SKM-1 treated with dmso at 0.1 percent for 144 hours (cell line): ENCODE results near the gene OSER1.
"Not testable (repeated sequence)": the region's sequence is repeated elsewhere in the genome, so short reads cannot be mapped to it uniquely, and the experiment has no call there.

Source experiments
- DNase-seq: peaks from one replicate; lab custom pipeline; 2025; ENCODE audit not compliant: unreplicated experiment; lab: John Stamatoyannopoulos, UW

OSER1 gene

DNA sequence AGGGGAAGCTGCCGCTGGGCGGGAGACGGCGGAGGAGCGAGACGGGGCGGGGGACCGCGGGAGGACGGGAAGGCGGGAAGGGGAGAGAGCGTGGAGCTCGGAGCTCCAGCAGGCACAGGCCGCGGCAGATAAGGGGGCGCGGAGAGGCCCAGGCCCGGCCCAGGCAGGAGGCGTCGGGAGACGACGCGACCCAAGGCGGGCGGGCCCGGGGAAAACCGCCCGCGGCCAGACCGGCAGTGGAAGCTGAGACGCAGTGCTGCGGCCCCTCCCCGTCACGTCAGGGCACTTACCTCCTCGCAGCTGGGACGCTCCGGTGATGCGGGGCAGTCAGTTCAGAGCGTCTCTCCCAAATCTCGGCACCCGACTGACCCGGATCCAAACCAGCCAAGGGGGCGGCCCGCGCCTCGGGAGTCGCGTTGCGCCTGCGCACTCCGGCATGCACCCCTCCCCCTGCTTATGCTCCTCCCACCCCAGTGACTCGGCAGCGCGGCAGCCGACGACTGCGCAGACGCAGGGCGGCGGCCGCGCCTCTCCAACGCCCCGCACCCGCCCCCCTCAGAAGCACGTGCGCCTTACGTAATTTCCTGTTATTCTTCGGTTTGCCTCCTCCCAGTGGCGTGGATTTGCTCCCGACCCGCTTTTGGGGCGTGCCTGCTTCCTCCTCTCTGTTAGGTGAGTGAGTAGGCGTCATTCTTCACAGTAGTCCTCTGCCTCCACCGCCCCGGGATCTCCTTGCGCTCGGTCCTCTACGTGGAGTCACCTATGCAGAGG, at the start of gene OSER1:
TSS of gene OSER1 (minus strand) at position 366 of the 771 bp plus-strand sequence. CDS start 3,814 bp downstream, outside the sequence.
- DNase-seq, result peak; percentile 95

DNA sequence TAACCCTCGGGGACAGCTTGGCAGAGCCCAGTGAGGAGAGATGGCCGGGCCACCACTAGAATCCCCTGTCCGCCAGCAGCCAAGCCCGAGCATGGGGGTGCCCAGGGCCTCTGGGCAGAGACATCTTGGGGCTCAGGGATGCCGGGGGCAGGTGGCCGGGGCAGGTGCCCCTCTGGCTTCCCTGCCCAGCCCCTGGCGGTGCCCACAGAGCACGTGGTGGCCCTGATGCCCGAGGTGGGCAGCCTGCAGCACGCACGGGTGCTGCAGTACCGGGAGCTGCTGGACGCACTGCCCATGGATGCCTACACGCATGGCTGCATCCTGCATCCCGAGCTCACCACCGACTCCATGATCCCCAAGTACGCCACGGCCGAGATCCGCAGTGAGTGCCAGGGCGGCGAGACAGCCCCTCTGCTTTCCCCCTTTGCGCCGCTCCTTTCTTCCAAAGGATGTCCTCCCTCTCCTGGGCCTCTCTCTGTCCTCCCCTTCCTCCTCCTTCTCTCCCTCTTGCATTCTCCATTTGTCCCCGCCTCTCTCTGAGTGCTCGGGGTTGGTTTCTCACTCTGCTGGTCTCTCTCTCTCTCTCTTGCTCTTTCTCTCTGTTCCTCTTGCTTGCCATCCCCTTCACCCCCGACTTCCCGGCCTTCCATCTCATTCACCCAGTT, 47.8 kb upstream of the OSER1 start:
- DNase-seq, result no peak

GRCh38 chr20:44256961-44257360, 46.4 kb upstream of the OSER1 start:
- no peak for DNase-seq

- no peak for DNase-seq
Measured at GRCh38 chr20:44255942-44256341, 45.4 kb upstream of the OSER1 start.

DNA sequence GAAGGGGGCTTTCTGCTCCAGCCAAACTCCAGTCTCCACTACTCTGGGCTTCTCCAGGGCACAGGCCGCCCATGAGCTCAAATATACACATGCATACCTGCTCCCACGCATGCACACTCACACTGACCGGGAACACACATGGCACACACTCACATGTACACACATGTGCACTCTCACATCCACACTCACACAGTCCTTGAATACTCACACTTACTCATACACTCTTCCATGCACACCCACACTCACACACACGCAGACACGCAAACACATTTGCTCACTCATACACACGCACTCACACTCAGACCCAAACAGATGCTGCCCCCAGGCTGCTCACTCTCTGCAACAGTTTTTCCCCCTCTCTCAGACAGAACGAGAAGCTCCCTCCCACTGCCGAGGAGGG, 43.5 kb upstream of the OSER1 start:
- no peak for DNase-seq

GRCh38 chr20:44253528-44253927, 43.0 kb upstream of the OSER1 start:
- no peak for DNase-seq

- DNase-seq, result no peak
Measured at GRCh38 chr20:44251284-44251683, 40.7 kb upstream of the OSER1 start.

DNA sequence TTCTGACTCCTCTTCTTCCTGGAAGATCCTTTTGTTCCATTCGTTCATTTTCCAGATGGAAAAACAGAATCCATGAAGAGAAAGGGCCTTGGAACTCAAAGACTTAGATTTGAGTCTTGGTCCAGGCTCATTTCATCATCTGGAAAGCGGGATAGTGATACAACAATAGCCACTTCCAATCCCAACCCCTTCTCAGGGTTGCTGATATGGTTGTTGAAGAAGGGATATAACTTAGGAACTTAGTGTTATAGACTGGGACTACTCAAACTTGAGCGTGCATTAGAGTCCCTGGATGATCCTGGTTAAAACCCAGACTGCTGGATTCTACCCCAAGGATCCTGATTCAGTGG, 37.8 kb upstream of the OSER1 start:
- no peak for DNase-seq

DNA sequence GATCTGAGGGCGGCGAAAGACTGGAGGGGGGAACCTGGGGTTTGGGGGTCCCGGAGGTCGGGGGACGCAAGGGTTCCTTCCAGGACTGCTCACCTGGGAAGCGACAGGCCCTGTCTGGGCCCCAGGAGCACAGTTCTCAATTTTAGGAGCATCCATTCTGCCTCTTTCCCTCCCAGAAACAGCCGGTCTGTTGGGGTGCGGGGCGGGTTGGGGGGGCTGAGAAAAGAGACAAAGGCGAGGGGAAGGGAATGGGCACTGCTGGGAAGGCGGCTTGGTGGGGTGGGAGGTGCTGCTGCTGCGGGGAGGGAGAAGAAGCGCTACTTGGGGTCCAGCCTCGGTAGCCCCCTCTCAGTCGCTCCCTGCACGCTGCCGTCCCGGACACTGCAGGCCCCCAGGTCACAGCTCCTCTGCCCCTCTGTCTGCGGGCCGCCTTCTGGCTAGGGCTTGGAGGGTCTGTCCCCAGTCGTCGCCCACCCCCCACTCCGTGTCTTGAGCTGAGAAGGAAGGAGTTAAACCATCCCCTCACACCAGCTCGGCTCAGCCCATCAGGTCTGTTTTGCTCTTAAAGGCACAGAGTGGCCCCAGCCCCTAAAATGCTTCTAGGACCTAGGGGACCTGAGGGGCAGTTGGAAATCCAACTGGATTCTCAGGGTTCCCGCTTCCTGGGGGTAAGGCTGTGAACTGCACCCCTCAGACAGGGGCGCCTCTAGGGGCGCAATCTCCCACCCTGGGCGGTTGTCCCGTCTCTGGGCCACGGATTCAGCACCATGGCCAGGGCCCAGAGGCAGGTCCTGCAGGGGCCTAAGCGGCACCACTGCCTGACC, 37.2 kb upstream of the OSER1 start:
- DNase-seq, result no peak

DNA sequence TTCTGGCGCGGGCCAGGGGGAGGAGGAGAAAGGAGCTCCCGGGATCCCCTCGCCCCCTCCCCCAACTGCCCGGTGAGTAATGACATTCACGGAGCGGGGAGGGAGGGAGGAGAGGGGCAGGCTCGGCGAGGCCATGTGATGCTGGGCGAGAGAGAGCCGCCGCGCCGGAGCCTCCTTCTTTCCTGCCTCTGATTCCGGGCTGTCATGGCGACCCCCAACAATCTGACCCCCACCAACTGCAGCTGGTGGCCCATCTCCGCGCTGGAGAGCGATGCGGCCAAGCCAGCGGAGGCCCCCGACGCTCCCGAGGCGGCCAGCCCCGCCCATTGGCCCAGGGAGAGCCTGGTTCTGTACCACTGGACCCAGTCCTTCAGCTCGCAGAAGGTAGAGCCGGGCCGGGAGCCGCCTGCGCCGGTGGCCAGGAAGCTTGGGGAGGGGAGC, 36.6 kb upstream of the OSER1 start, which contains the start of gene GDAP1L1:
TSS of gene GDAP1L1 (plus strand) at position 178 of the 441 bp plus-strand sequence. CDS start at position 205, 27 bp downstream.
- DNase-seq, result no peak

- DNase-seq, result no peak
Measured at GRCh38 chr20:44245977-44246376, 35.4 kb upstream of the OSER1 start.

- no peak for DNase-seq
Measured at GRCh38 chr20:44241796-44242195, 31.2 kb upstream of the OSER1 start.

DNA sequence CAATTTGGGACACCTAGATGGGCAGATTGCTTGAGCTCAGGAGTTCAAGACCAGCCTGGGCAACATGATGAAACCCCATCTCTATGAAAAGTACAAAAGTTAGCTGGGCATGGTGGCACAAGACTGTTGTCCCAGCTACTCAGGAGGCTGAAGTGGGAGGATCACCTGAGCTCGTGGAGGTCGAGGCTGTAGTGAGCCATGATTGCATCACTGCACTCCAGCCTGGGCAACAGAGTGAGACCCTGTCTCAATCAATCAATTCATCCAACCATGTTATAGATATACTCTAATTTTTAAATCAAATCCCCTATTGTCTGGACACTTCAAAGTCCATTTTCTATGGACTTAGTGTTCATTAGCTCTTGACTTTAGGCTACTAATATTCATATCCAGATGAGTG, 26.3 kb upstream of the OSER1 start:
- not testable (repeated sequence) for DNase-seq

- DNase-seq, result no peak
Measured at GRCh38 chr20:44235702-44236101, 25.1 kb upstream of the OSER1 start.

DNA sequence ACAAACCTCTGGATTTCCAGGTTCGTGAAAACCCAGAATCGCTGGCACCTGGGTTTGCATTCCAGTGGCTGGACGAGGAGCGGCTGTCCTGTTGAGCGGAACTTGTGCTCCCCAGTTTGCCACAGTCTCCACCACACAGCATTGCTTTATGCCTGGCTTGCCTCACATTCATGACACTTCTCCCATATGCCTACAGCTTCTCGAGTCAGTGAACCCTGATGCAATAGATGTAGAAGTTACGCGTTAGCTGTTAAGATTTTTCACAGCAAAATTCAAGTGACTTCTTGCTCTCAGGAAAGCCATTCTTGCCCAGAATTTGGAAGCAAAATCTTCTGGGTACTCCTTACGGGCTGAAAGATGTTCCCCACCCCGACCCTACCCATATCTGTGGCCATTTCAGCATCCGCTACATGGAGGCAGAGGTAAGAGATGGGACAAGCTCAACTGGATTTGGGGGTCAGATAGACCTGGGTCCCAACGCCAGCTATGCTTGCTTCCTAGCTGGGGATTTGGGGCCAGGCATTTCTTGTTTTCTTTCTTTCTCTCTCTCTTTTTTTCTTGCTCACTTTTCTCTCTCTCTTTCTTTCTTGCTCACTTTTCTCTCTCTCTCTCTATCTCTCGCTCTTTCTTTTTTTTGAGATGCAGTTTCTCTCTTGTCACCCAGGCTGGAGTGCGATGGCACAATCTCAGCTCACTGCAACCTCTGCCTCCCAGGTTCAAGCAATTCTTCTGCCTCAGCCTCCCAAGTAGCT, 24.2 kb upstream of the OSER1 start:
- DNase-seq, result no peak

- no peak for DNase-seq
Measured at GRCh38 chr20:44233436-44234016, 23.0 kb upstream of the OSER1 start.

- DNase-seq, result not testable (repeated sequence)
Measured at GRCh38 chr20:44232469-44232856, 21.9 kb upstream of the OSER1 start.

- DNase-seq, result no peak
Measured at GRCh38 chr20:44231713-44232468, 21.3 kb upstream of the OSER1 start.

DNA sequence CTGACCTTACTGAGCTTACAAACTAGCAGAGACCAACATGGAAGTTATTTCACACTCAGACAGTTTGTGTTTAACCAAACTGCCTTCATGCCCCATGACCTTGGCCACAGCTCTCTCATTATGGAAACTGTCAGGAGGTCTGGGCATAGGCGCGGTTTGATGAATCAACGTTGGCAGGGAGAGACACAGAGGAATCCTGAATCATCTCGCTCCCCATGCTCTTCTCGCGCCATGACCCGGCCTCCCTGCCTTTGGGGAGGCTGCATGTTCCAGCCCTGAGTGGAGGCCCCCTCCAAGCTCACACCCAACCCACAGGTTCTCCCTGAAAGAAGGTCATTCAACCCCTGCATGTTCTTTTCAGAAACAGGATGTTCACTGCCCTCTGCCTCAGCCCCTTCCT, 20.6 kb upstream of the OSER1 start:
- no peak for DNase-seq
